ENCODE data around the gene FES. TPM values are rescaled to one million over a fixed set of nuclear protein-coding genes. Genes with fewer than 3 reads are reported as not detected.

FES gene
- total and polyA plus RNA-seq, 2 of the 13 experiments (the other 11 are each of a cell fraction or from before 2014, with no cell fraction given), result 4.0 to 9.5 TPM

GRCh38 chr15:90883976-90884718, at the start of gene FES (continued):
- TF ChIP-seq HNRNPK (IDR thresholded peaks at IDR 0.05; ENCODE audit: low read depth, low read length, poor library complexity, severe bottlenecking) (peak; percentile 58), PHF21A (CRISPR knock-in tag; IDR thresholded peaks at IDR 0.05) (no peak), AGO2 (optimal IDR thresholded peaks at IDR 0.05; ENCODE audit: low read depth, low read length) (peak; percentile 43), RBFOX2 (IDR thresholded peaks at IDR 0.05; ENCODE audit: low read depth, low read length) (peak; percentile 43), ZFX (CRISPR knock-in tag; IDR thresholded peaks at IDR 0.05; ENCODE audit: low read depth) (peak; percentile 50; the same call in 1 of the 2 replicates), ZMAT5 (CRISPR knock-in tag; IDR thresholded peaks at IDR 0.05; ENCODE audit: borderline replicate concordance, low read depth) (no peak), ZNF746 (CRISPR knock-in tag; IDR thresholded peaks at IDR 0.05) (no peak), SKI (IDR thresholded peaks at IDR 0.05; ENCODE audit: partially characterized antibody) (no peak), ZNF142 (CRISPR knock-in tag; IDR thresholded peaks at IDR 0.05) (peak; percentile 40; the same call in 1 of the 2 replicates), ZSCAN29 (CRISPR knock-in tag; conservative IDR thresholded peaks at IDR 0.05) (no peak), TFDP2 (CRISPR knock-in tag; IDR thresholded peaks at IDR 0.05) (0 out of 2 replicates have a peak, but pooled peaks have one; percentile 13), SAP130 (CRISPR knock-in tag; IDR thresholded peaks at IDR 0.05; ENCODE audit: low read depth) (peak; percentile 42), NR1H2 (CRISPR knock-in tag; IDR thresholded peaks at IDR 0.05; ENCODE audit: borderline replicate concordance, low read depth) (no peak), ZNF777 (CRISPR knock-in tag; IDR thresholded peaks at IDR 0.05) (peak; percentile 82), ZNF264 (CRISPR knock-in tag; IDR thresholded peaks at IDR 0.05) (no peak), TFDP1 (CRISPR knock-in tag; IDR thresholded peaks at IDR 0.05; ENCODE audit: borderline replicate concordance) (0 out of 2 replicates have a peak, but pooled peaks have one; percentile 17), ZNF704 (CRISPR knock-in tag; IDR thresholded peaks at IDR 0.05; ENCODE audit: borderline replicate concordance) (0 out of 2 replicates have a peak, but pooled peaks have one; percentile 0)

All from HepG2 (cell line).